B cell (primary cell): ENCODE data around the gene BTNL8. TPM values are rescaled to one million over a fixed set of nuclear protein-coding genes. Genes with fewer than 3 reads are reported as not detected.

ENCODE experiments used
- ATAC-seq: fragments of 200-7000 bp; cut with Tn5 transposase; one replicate; pipeline ENCODE4 v1.10.0; 2021; ENCODE audit warnings: low read depth, mild to moderate bottlenecking, moderate number of reproducible peaks, moderate library complexity
- CTCF ChIA-PET: fragments of 350-600 bp; sonication (Branson Sonifier 250); formaldehyde crosslinking; loops from one replicate; lab custom pipeline; 2021; ENCODE audit warnings: antibody characterized with exemption, inconsistent platforms; lab: Charles Lee
- POLR2A ChIA-PET: fragments of 350-600 bp; sonication (Branson Sonifier 250); formaldehyde crosslinking; loops from one replicate; lab custom pipeline; 2021; ENCODE audit warnings: antibody characterized with exemption; lab: Charles Lee
- DNase-seq: peaks from one replicate; pipeline ENCODE4 v3.0.0; 2013
- H2AFZ ChIP-seq: 2 replicates; pipeline ENCODE4 v1.6.1; 2012; ENCODE audit warnings: mild to moderate bottlenecking, low read depth, low read length; ENCODE audit not compliant: insufficient read depth, poor library complexity, severe bottlenecking
- H3K27ac ChIP-seq, 2 donors: 1 replicate in 1 of 2; 2 replicates in 1 of 2; pipeline ENCODE4 v1.5.1; 2012 to 2013; ENCODE audit warnings: low read length in 2 of 2, mild to moderate bottlenecking in 2 of 2, moderate library complexity in 1 of 2
- H3K27me3 ChIP-seq, 4 experiments: fragments of 200-600 bp in 1 of 4; sonication (generic) in 1 of 4; replicated peaks in 1 of 4; 1 replicate in 2 of 4; 2 replicates in 2 of 4; pipeline versions ENCODE4 v1.6.1 to v1.7.0; 2013 to 2016; ENCODE audit warnings: low read length in 3 of 4, mild to moderate bottlenecking in 2 of 4, mixed read lengths in 1 of 4, moderate library complexity in 1 of 4; ENCODE audit not compliant: insufficient read depth in 4 of 4, control insufficient read depth in 3 of 4; ENCODE audit errors: control extremely low read depth in 1 of 4
- H3K36me3 ChIP-seq, 2 experiments: replicated peaks in 1 of 2; 1 replicate in 1 of 2; 2 replicates in 1 of 2; pipeline versions ENCODE4 v1.6.1 to v1.7.1; 2013; ENCODE audit warnings: low read length in 1 of 2; ENCODE audit not compliant: insufficient read depth in 2 of 2, control insufficient read depth in 1 of 2; ENCODE audit errors: control extremely low read depth in 1 of 2, extremely low read depth in 1 of 2
- H3K4me1 ChIP-seq, 2 donors: fragments of 200-600 bp in 1 of 2; sonication (generic) in 1 of 2; 1 replicate in 1 of 2; 2 replicates in 1 of 2; pipeline versions ENCODE4 v1.5.1 to v1.6.1; 2013 to 2017; ENCODE audit warnings: low read length in 2 of 2; ENCODE audit not compliant: control insufficient read depth in 2 of 2, insufficient read depth in 2 of 2
- H3K4me2 ChIP-seq: replicated peaks from 2 replicates; pipeline ENCODE3; 2012; ENCODE audit warnings: mild to moderate bottlenecking, low read depth, low read length; ENCODE audit not compliant: poor library complexity, severe bottlenecking
- H3K4me3 ChIP-seq, 5 experiments: fragments of 200-600 bp in 1 of 5; sonication (generic) in 1 of 5; 1 replicate in 3 of 5; 2 replicates in 2 of 5; pipeline versions ENCODE4 v1.5.1 to v1.7.0; 2011 to 2016; ENCODE audit warnings: low read length in 4 of 5, mild to moderate bottlenecking in 4 of 5, low read depth in 2 of 5, control low read depth in 1 of 5, moderate library complexity in 1 of 5; ENCODE audit not compliant: insufficient read depth in 1 of 5; ENCODE audit errors: control extremely low read depth in 1 of 5, extremely low read depth in 1 of 5
- H3K79me2 ChIP-seq: fragments of 200-600 bp; sonication (generic); one replicate; pipeline ENCODE4 v1.6.0; 2016; ENCODE audit warnings: low read length; ENCODE audit not compliant: control insufficient read depth, insufficient read depth
- H3K9ac ChIP-seq: fragments of 200-600 bp; sonication (generic); 2 replicates; pipeline ENCODE4 v1.6.1; 2017; ENCODE audit warnings: mild to moderate bottlenecking, low read length, moderate library complexity
- H3K9me3 ChIP-seq, 3 donors: one replicate each; pipeline versions ENCODE4 v1.6.1 to v1.7.1; 2013; ENCODE audit warnings: low read length in 2 of 3; ENCODE audit not compliant: control insufficient read depth in 2 of 3, insufficient read depth in 1 of 3; ENCODE audit errors: control extremely low read depth in 1 of 3
- H4K20me1 ChIP-seq: 2 replicates; pipeline ENCODE4 v1.6.0; 2012; ENCODE audit warnings: mild to moderate bottlenecking, low read length; ENCODE audit not compliant: insufficient read depth, control insufficient read depth, poor library complexity, severe bottlenecking
- H3K27ac Mint-ChIP-seq: one replicate; pipeline ENCODE4 v1.8.0; 2021; ENCODE audit warnings: mixed read lengths
- H3K27me3 Mint-ChIP-seq: one replicate; pipeline ENCODE4 v1.8.0; 2021; ENCODE audit warnings: mixed read lengths
- H3K4me1 Mint-ChIP-seq: one replicate; pipeline ENCODE4 v1.8.0; 2021; ENCODE audit warnings: mixed read lengths
- H3K4me3 Mint-ChIP-seq: one replicate; pipeline ENCODE4 v1.8.0; 2021; ENCODE audit warnings: mixed read lengths
- H3K9me3 Mint-ChIP-seq: one replicate; pipeline ENCODE4 v1.8.0; 2022; ENCODE audit warnings: mixed read lengths; ENCODE audit not compliant: insufficient read depth
- CTCF ChIP-seq: fragments of 200-600 bp; IDR thresholded peaks from one replicate; pipeline ENCODE4 v1.8.0; 2022; ENCODE audit warnings: antibody characterized with exemption, mild to moderate bottlenecking
- EZH2 ChIP-seq: IDR thresholded peaks from 2 replicates; pipeline ENCODE4 v1.6.1; 2012; ENCODE audit warnings: borderline replicate concordance, low read depth, mild to moderate bottlenecking, moderate library complexity, low read length; ENCODE audit not compliant: insufficient read depth, poor library complexity, severe bottlenecking
- WGBS: methylation state at CpG from one replicate; pipeline ENCODE4 v1.1.5; 2013; ENCODE audit warnings: missing lambda C conversion rate; ENCODE audit not compliant: insufficient coverage; 5-methylcytosine and 5-hydroxymethylcytosine counted together
- intact Hi-C: fragments of 100-400 bp; cut with micrococcal nuclease; formaldehyde crosslinking; loops from one replicate; pipeline ENCODE4 v1.10.0; 2022
- polyA plus RNA-seq: library from polyadenylated mRNA; depleted of rRNA; stranded (reverse); fragments of >200 nt; gene quantifications from 2 replicates; pipeline ENCODE4 v1.2.3, GENCODE V29; 2012
- total RNA-seq, 2 donors: library from RNA; stranded (reverse); fragments of 120-200 nt in 1 of 2; gene quantifications; 1 replicate in 1 of 2; 2 replicates in 1 of 2; pipeline versions ENCODE4 v1.2.3 to v1.2.4, GENCODE V29; 2013 to 2022

BTNL8 gene
- total and polyA plus RNA-seq, 2 donors (not counting 1 experiment from before 2014, with no cell fraction given): not detected

- ChIA-PET CTCF (no interaction called here), POLR2A (no interaction called here)
- H3K36me3 ChIP-seq: no peaks in the 10 kb centered on the region
- Mint-ChIP-seq H3K27me3 (peaks cover 18% of the 10 kb centered on the region), H3K27ac (peak overlapping the region; percentile 10), H3K4me1 (peaks cover 12% of the 10 kb centered on the region), H3K9me3 (no peaks in the 10 kb centered on the region), H3K4me3 (peak overlapping the region; percentile 72)
- H3K4me3 ChIP-seq: peak overlapping the region in 1 of 5 experiments; percentile 0
- H4K20me1 ChIP-seq: no peaks in the 10 kb centered on the region
- peak overlapping the region; percentile 33 for H2AFZ ChIP-seq
- H3K4me2 ChIP-seq: peak overlapping the region; percentile 3
- DNase-seq: no peak
- TF ChIP-seq EZH2 (no peak), CTCF (no peak)
- no peak overlapping the region for H3K27ac ChIP-seq
- intact Hi-C loops: no loop called here
- H3K4me1 ChIP-seq: no peaks in the 10 kb centered on the region
- H3K9ac ChIP-seq: no peak overlapping the region
- H3K27me3 ChIP-seq: peaks cover 0 to 12% (median 0%) of the 10 kb centered on the region in 4 experiments
- peak; percentile 17 for ATAC-seq
- no peaks in the 10 kb centered on the region for H3K79me2 ChIP-seq
- 68% methylated on average over 15 of the region's 16 CpGs for WGBS
- peaks cover 0 to 11% (median 0%) of the 10 kb centered on the region in 3 donors for H3K9me3 ChIP-seq
These were observed 91.3 kb downstream of the BTNL8 start for GRCh38 chr5:180990086-180990881.

GRCh38 chr5:180990882-180991242, 91.9 kb downstream of the BTNL8 start:
- intact Hi-C loops: no loop called here
- H3K27ac ChIP-seq: no peak overlapping the region
- no peaks in the 10 kb centered on the region for H3K79me2 ChIP-seq
- no peaks in the 10 kb centered on the region for H4K20me1 ChIP-seq
- H3K9ac ChIP-seq: no peak overlapping the region
- peaks cover 13% of the 10 kb centered on the region for H3K27me3 Mint-ChIP-seq
- H3K27ac Mint-ChIP-seq: peak overlapping the region; percentile 10
- peaks cover 0 to 10% (median 0%) of the 10 kb centered on the region in 3 donors for H3K9me3 ChIP-seq
- DNase-seq (no peak), ATAC-seq (no peak)
- no peaks in the 10 kb centered on the region for H3K36me3 ChIP-seq
- H3K4me2 ChIP-seq: no peak overlapping the region
- H3K4me1 Mint-ChIP-seq: peaks cover 12% of the 10 kb centered on the region
- WGBS: 87% methylated on average over 4 of the region's 5 CpGs
- no peak overlapping the region for H2AFZ ChIP-seq
- TF ChIP-seq CTCF (no peak), EZH2 (no peak)
- no peaks in the 10 kb centered on the region for H3K4me1 ChIP-seq
- no peak overlapping the region for H3K4me3 ChIP-seq
- peak overlapping the region; percentile 72 for H3K4me3 Mint-ChIP-seq
- H3K27me3 ChIP-seq: peaks cover 0 to 17% (median 0%) of the 10 kb centered on the region in 4 experiments
- ChIA-PET CTCF (no interaction called here), POLR2A (no interaction called here)
- no peaks in the 10 kb centered on the region for H3K9me3 Mint-ChIP-seq
